Endothelial cell of umbilical vein (primary cell): ENCODE results near the gene NEURL1B.

ENCODE experiments used
- CTCF ChIP-seq, 2 donors: IDR thresholded peaks; 1 replicate in 1 of 2; 2 replicates in 1 of 2; pipeline ENCODE4 v1.5.1; 2011; ENCODE audit warnings: low read length in 2 of 2, mild to moderate bottlenecking in 2 of 2, moderate library complexity in 2 of 2, control low read depth in 1 of 2, inconsistent platforms in 1 of 2, low read depth in 1 of 2; ENCODE audit not compliant: insufficient read depth in 1 of 2; ENCODE audit errors: extremely low read depth in 1 of 2
- EZH2 ChIP-seq: IDR thresholded peaks from 2 replicates; pipeline ENCODE4 v1.6.1; 2012; ENCODE audit warnings: borderline replicate concordance, low read depth, mild to moderate bottlenecking, moderate library complexity, low read length, inconsistent platforms; ENCODE audit not compliant: severe bottlenecking
- POLR2A ChIP-seq: IDR thresholded peaks from 2 replicates; pipeline ENCODE4 v1.6.1; 2012; ENCODE audit warnings: low read depth, mild to moderate bottlenecking, control low read depth, low read length

- TF ChIP-seq POLR2A: no peak
- no peak for TF ChIP-seq CTCF (IDR thresholded peaks at IDR 0.05; ENCODE audit: extremely low read depth in 1 of 2, insufficient read depth in 1 of 2, low read depth in 1 of 2, low read length in 2 of 2)
- TF ChIP-seq EZH2: no peak
These were observed 2.8 kb upstream of the NEURL1B start for GRCh38 chr5:172638209-172638768.
